Placental epithelial cell (primary cell): ENCODE results near the gene EIF5A2. TPM values are rescaled to one million over a fixed set of nuclear protein-coding genes. Genes with fewer than 3 reads are reported as not detected.

Experiments
- total RNA-seq: library from RNA; depleted of rRNA; stranded (reverse); fragments of >200 nt; gene quantifications from 2 replicates; pipeline ENCODE4 v1.2.3, GENCODE V29; 2012

The EIF5A2 gene
- 2.4 and 3.0 TPM in 2 replicates for total RNA-seq

DNA sequence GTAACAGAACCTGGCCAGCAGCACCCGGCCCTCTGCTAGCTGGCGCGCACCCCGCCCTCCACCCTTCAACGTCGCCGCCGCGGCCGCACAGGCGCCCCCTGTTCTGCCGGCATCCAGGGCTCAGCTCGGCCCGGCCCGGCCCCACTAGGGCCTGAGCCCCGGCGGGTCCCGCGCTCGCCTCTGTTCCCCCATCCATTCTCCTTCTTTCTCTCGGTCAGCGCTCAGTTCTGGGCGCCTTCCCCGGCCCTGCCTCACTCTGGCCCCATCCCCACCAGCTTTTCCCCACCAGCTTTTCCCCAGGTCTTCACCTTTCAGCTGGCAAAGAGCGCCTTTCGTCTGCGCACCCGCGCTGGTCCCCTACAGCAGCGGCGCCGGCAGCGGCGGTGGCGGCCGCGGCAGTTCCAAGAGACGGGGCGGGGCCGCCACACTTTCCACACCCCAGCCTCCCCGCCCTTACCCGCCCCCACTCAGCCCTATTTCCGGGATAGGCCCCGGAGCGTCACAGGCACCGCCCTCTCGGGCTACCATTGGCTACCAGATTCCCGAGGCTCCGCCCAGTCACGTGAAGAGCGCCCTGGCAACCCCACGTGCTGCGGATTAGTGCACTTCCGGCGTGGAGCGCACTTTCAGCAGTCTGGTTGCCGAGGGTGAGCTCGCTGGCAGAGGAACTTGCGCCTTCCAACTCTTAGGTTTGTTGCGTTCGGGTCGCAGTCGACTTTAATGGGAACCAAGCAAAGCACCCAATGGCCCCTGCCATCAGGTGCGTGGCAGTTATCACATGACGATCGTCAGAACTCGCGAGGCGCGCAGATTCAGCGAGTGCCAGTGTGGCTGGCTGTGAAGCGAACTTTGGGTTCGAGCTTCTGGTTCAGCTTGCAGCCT is at the start of gene EIF5A2:
Gene EIF5A2 (minus strand): TSS at position 403 of the 882 bp plus-strand sequence. CDS start 831 bp downstream, outside the sequence.

DNA sequence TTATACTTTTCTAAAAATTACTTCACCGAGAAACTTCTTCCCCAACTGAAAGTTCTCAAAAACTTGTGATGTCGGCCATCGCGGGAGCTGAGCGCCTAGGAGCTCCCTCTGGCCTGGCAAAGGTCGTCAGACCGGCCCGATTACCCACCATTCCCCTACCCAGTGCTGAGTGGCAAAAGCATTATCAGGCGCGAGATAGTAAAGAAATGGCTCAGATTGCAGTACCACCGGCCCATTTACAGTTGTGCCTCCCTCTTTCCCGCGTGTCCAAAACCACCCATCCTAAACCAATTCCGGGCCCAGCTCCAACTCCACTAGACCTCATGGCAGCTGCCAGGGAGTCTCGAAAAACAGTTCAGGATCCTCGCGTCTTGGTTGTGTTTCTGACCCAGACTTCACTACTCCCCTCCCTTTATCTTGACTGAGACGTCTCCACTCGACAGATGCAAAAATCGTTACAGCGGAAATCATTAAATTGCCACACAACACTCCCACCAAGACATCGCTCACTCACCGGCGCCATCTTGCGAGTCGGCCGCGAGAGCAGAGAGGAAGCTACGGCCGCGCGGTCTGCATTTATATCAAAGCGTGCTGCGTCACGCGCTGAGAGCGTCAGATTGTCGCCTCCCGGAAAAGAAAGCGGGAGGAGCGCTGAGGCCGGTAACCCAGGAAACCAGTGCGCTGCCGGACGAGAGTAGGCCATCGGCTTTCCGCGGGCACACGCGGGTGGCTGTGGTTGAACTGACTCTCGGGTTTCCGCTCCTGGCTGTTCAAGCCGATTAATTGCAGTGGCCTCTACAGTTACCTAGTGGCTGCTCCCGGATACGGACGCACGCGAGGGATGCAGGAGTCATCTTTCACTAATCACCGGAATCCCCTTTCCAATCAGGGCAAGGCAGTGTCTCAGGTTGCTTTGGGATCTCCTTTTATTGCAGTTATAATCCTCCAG is 38.5 kb downstream of the EIF5A2 start, which contains the start of gene RPL22L1:
Gene RPL22L1 (minus strand): TSS at position 551 of the 949 bp plus-strand sequence. CDS start 28 bp downstream, at position 523.

Other genes starting within 250 kb of the EIF5A2 start
- gene RPL22L1, start 38.4 kb downstream of the EIF5A2 start, total RNA-seq = 44.0 and 66.8 TPM in 2 replicates
- gene SLC2A2, start 118.1 kb upstream of the EIF5A2 start, total RNA-seq = 0.11 TPM in 1 of 2 replicates, not detected in the other